Activated naive CD4-positive, alpha-beta T cell treated with anti-CD3 and anti-CD28 coated beads, Interleukin-2, amount 10 ng/mL, durations not matched to agents 7 days and 5 days (primary cell): ENCODE data around the gene ASMTL.

ENCODE experiments used
- CTCF ChIA-PET: fragments of 350-600 bp; sonication (Branson Sonifier 250); formaldehyde crosslinking; loops from one replicate; lab custom pipeline; 2021; ENCODE audit warnings: antibody characterized with exemption; lab: Charles Lee
- DNase-seq: peaks from one replicate; pipeline ENCODE4 v3.0.0-alpha.2; 2020
- H3K27ac Mint-ChIP-seq: one replicate; pipeline ENCODE4 v1.8.0; 2021; ENCODE audit warnings: mild to moderate bottlenecking, moderate library complexity, mixed read lengths
- H3K27me3 Mint-ChIP-seq: one replicate; pipeline ENCODE4 v1.8.0; 2021; ENCODE audit warnings: mild to moderate bottlenecking, mixed read lengths
- H3K36me3 Mint-ChIP-seq: one replicate; pipeline ENCODE4 v1.8.0; 2021; ENCODE audit warnings: mixed read lengths
- H3K4me1 Mint-ChIP-seq: one replicate; pipeline ENCODE4 v1.8.0; 2021; ENCODE audit warnings: mixed read lengths
- H3K4me3 Mint-ChIP-seq: one replicate; pipeline ENCODE4 v1.8.0; 2021; ENCODE audit warnings: mild to moderate bottlenecking, moderate library complexity, mixed read lengths
- H3K9me3 Mint-ChIP-seq: one replicate; pipeline ENCODE4 v1.8.0; 2021; ENCODE audit warnings: mixed read lengths

The ASMTL gene

GRCh38 chrX:1361910-1362309, 90.8 kb downstream of the ASMTL start:
- Mint-ChIP-seq H3K27me3 (no peaks in the 10 kb centered on the region), H3K27ac (no peak overlapping the region), H3K9me3 (peaks cover 9% of the 10 kb centered on the region), H3K36me3 (peaks cover 25% of the 10 kb centered on the region), H3K4me3 (no peak overlapping the region), H3K4me1 (no peaks in the 10 kb centered on the region)
- DNase-seq, result no peak
- CTCF ChIA-PET, result no interaction called here

DNA sequence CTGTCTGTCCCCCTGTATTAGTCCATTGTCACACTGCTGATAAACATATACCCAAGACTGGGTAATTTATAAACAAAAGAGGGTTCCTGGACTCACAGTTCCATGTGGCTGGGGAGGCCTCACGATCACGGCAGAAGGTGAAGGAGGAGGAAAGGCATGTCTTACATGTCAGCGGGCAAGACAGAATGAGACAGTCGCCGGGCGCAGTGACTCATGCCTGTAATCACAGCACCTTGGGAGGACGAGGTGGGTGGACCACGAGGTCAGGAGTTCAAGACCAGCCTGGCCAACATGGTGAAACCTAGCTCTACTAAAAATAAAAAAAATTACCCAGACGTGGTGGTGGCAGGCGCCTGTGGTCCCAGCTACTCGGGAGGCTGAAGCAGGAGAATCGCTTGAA, 91.4 kb downstream of the ASMTL start:
- Mint-ChIP-seq H3K27ac (no peak overlapping the region), H3K9me3 (peaks cover 9% of the 10 kb centered on the region), H3K4me3 (no peak overlapping the region), H3K27me3 (no peaks in the 10 kb centered on the region), H3K36me3 (peaks cover 25% of the 10 kb centered on the region), H3K4me1 (no peaks in the 10 kb centered on the region)
- CTCF ChIA-PET, result no interaction called here
- no peak for DNase-seq

GRCh38 chrX:1360171-1360570, 92.5 kb downstream of the ASMTL start:
- H3K36me3 Mint-ChIP-seq, result peaks cover 28% of the 10 kb centered on the region
- no peak overlapping the region for H3K4me3 Mint-ChIP-seq
- H3K27ac Mint-ChIP-seq, result no peak overlapping the region
- CTCF ChIA-PET, result no interaction called here
- H3K27me3 Mint-ChIP-seq, result no peaks in the 10 kb centered on the region
- peaks cover 8% of the 10 kb centered on the region for H3K4me1 Mint-ChIP-seq
- no peak for DNase-seq
- H3K9me3 Mint-ChIP-seq, result peaks cover 9% of the 10 kb centered on the region

DNA sequence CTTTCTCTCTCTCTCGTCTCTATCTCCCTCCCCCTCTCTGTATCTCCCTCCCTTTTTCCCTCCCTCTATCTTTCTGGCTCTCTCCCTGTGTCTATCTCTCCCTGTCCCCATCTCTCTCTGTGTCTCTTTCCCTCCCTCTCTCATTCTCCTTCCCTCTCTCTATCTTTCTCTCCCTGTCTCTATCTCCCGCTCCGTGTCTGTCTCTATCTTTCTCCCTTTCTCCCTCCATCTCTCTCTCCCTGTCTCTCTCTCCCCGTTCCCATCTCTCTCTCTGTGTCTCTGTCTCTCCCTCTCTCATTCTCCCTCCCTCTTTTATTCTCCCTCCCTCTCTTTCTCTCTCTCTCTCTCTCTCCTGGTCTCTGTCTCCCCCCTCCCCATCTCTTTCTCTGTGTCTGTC, 93.2 kb downstream of the ASMTL start:
- Mint-ChIP-seq H3K36me3 (peaks cover 24% of the 10 kb centered on the region), H3K4me1 (peaks cover 8% of the 10 kb centered on the region), H3K27ac (no peak overlapping the region), H3K9me3 (peaks cover 9% of the 10 kb centered on the region), H3K27me3 (no peaks in the 10 kb centered on the region), H3K4me3 (no peak overlapping the region)
- DNase-seq, result no peak
- CTCF ChIA-PET, result no interaction called here

DNA sequence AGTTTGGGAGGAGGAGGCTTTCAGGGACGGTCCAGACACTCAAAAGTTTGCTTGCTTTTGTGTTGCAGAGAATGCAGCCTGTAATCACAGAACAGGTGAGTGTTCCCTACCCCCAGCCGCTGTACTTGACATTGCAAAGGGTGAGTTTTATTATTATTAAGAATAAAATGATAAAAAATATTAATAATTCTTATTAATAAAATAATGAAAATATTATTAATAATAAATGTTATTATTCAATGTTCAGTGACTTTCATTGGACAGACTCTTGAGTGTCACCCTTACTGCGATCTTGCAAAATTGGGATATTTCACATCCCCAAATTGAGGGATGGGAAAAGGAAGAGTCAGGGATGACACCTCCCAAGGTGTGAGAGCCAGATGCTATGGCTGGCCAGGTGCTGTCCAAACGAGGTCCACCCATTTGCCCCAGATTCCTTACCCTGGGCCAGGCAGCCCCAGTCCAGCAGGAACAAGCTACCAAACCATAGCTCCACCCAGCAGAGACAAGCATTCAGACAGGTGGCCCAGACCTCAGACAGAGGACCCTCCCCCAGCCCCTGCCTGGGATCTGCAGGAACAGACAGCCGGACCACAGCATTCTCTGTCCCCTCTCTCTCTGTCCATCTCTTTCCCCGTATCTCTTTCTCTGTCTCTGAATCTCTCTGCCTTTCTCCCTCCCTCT, 93.8 kb downstream of the ASMTL start:
- no peak overlapping the region for H3K4me3 Mint-ChIP-seq
- peaks cover 13% of the 10 kb centered on the region for H3K4me1 Mint-ChIP-seq
- CTCF ChIA-PET, result no interaction called here
- no peak for DNase-seq
- H3K9me3 Mint-ChIP-seq, result peaks cover 9% of the 10 kb centered on the region
- no peak overlapping the region for H3K27ac Mint-ChIP-seq
- no peaks in the 10 kb centered on the region for H3K27me3 Mint-ChIP-seq
- peaks cover 24% of the 10 kb centered on the region for H3K36me3 Mint-ChIP-seq

DNA sequence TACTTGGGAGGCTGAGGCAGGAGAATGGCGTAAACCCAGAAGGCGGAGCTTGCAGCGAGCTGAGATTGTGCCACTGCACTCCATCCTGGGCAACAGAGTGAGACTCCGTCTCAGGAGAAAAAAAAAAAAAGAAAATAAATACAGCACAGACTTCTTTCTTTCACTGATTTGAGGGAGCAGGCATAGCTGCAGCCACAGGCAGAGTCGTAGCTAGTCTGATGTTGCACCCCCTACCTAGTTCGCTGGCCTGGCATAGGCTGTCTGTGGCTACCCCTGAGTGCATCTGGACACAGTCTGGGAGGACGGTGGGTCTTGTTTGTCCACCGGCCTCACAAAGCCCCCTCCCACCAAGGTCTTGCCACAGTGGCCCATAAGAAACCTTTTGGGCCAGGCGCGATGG, 94.7 kb downstream of the ASMTL start:
- Mint-ChIP-seq H3K27me3 (no peaks in the 10 kb centered on the region), H3K36me3 (peaks cover 24% of the 10 kb centered on the region), H3K27ac (no peak overlapping the region), H3K4me1 (peaks cover 13% of the 10 kb centered on the region), H3K4me3 (no peak overlapping the region), H3K9me3 (peaks cover 9% of the 10 kb centered on the region)
- CTCF ChIA-PET, result no interaction called here
- no peak for DNase-seq

GRCh38 chrX:1355131-1356046, 97.3 kb downstream of the ASMTL start:
- Mint-ChIP-seq H3K4me3 (no peak overlapping the region), H3K9me3 (peaks cover 9% of the 10 kb centered on the region), H3K27me3 (no peaks in the 10 kb centered on the region), H3K36me3 (peaks cover 15% of the 10 kb centered on the region), H3K27ac (no peak overlapping the region), H3K4me1 (peaks cover 13% of the 10 kb centered on the region)
- DNase-seq, result no peak
- CTCF ChIA-PET, result no interaction called here

DNA sequence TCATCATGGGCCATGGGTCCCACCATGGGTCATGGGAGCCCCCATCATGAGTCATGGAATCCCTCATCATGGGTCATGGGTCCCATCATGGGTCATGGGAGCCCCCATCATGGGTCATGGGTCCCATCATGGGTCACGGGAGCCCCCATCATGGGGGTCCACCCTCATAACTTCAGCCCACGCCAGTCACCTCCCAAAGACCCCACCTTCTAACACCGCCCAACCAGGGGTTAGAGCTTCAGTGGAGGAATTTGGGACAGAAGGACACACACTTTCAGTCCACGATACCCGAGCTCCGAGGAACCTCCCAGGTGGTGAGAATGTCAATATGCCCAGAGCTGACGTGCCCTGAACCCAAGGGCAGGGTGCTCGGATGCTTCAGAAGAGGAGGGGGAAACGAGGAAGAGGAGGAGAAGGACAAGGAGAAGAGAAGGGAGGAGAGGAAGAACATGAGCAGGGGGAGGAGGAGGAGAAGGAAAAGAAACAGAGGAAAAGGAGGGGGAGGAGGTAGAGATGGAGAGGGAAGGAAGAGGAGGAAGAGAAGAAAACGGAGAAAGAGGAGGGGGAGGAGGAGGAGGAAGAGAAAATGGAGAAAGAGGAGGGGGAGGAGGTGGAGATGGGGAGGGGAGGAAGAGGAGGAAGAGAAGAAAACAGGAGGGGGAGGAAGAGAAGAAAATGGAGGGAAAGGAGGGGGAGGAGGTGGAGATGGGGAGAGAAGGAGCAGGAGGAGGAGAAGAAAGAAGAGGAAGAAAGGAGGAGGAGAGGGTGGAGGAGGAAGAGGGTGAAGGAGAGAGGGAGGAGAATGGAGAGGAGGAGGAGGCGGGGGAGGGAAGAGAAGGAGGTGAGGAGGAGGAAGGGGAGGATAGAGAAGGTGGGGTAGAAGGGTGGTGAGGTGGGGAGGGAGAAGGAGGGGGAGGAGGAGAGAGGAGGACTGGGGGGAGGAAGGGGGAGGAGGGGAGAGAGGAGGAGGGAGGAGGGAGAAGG, 98.4 kb downstream of the ASMTL start:
- no peak overlapping the region for H3K4me3 Mint-ChIP-seq

More for the DNA sequence above, 98.4 kb downstream of the ASMTL start:
- no peaks in the 10 kb centered on the region for H3K27me3 Mint-ChIP-seq
- no peak for DNase-seq
- CTCF ChIA-PET, result no interaction called here
- peaks cover 13% of the 10 kb centered on the region for H3K4me1 Mint-ChIP-seq
- H3K9me3 Mint-ChIP-seq, result peaks cover 4% of the 10 kb centered on the region
- H3K36me3 Mint-ChIP-seq, result peaks cover 10% of the 10 kb centered on the region
- H3K27ac Mint-ChIP-seq, result peak overlapping the region; percentile 55
